Middle frontal gyrus (tissue), 1 donor: ENCODE measurements around the gene MAP3K9.

Experiments used
- DNase-seq: peaks from one replicate; pipeline ENCODE4 v3.0.0-alpha.2; 2015; ENCODE audit warnings: low spot score; ENCODE audit errors: extremely low spot score

Gene MAP3K9

GRCh38 chr14:70788898-70789297 lies 20.4 kb downstream of the MAP3K9 start:
- DNase-seq: no peak

- DNase-seq: no peak
Measured at GRCh38 chr14:70785556-70785955, 23.8 kb downstream of the MAP3K9 start.

GRCh38 chr14:70784886-70785285 lies 24.4 kb downstream of the MAP3K9 start:
- DNase-seq: no peak

DNA sequence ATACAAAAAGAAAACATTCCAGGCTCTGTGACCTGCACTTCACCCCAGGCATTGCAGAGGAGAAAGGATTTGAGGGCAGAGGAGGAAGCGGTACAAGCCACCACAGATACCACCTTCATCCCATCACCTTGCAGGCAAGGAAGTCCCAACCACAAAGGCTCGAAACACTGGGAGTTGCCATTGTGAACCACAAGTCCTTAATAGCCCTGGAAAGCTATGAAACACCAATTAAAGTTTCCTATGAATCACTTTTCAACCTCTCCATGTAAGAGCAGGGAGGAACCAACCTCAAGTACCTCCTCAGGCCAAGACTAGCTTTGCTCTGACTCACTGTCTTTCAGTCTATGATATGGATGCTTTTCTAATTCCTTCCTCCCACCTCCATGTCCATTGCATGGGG lies 27.0 kb downstream of the MAP3K9 start:
- no peak for DNase-seq

- DNase-seq: peak; percentile 21
Measured at GRCh38 chr14:70780396-70781075, 28.8 kb downstream of the MAP3K9 start.

DNA sequence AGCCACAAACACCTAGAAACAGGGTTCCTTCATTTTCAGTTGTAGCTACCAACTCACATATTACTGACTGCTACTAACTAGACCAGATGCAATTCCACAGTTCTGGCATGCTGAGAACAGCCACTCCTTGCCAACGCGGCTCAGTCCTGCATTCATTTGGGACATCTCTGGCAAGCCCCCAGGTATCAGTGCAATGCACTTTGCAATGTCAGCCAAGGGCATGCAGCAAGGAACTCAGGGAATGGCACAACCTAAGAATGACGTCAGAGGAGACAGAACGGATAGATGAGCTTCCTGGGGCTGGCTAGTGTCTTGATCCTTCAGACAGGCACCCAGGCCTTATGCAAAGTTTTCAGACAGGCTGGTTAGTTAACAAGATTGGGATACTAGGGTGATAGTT lies 29.6 kb downstream of the MAP3K9 start:
- no peak for DNase-seq

DNA sequence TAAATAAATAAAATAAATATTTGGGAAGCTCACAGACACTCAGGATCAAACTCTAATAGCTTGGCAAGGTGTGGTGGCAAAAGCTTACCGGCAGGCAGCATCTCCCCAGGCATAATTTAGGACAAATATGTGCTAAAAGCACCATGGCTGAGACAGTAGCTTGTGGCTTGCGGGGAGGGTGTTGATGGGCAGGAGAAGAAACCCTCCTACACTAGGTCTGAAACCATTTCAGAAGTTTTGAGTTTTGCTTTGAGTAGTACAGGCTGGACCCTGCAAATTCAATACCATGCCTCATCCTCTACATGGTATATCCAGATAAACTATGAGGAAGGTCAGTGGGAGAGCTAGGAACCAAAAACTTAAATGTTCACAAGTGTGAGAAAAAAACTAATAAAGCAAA lies 33.1 kb downstream of the MAP3K9 start:
- no peak for DNase-seq

- no peak for DNase-seq
Measured at GRCh38 chr14:70773182-70773862, 36.0 kb downstream of the MAP3K9 start.

GRCh38 chr14:70771781-70772212 lies 37.5 kb downstream of the MAP3K9 start:
- no peak for DNase-seq

- DNase-seq: no peak
Measured at GRCh38 chr14:70770490-70770889, 38.8 kb downstream of the MAP3K9 start.

GRCh38 chr14:70759398-70759797 lies 49.9 kb downstream of the MAP3K9 start:
- DNase-seq: no peak

DNA sequence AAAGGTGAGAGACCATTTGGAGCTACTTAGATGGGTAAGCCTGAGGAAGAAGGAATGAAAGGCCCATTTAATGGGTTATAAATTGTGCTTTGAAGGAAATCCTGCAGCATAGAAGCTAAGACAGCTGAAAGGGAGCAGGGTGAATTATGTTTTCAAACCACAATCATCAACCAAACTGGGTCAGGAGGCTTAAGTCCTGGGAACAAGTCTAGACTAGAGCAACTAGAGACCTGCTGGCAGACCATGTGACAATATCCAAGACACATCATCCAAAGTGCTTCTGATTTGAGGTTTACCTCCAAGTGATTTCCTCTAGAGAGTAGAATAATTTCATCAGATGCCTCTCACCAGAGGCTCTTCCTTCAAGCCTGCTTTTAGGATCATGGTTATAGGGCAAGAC lies 53.7 kb downstream of the MAP3K9 start:
- no peak for DNase-seq

DNA sequence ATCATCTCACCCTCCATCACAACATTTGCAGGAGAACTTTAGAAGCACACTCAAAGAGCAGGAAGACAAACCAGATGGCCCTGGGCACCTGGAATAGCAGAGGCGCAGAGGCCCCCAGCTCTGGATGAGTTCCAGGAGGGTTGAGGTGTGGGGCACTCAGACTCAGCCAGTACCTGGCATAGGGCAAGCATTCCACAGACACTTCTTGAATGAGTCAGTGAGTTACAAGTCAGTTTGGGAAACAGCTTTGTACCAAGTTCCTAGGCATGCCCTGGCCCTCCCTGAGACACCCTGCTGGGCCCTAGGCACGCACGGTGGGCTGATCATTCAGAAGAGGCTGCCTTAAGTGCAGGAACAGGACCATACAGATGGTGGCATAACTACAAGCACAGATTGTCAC lies 54.3 kb downstream of the MAP3K9 start:
- no peak for DNase-seq

DNA sequence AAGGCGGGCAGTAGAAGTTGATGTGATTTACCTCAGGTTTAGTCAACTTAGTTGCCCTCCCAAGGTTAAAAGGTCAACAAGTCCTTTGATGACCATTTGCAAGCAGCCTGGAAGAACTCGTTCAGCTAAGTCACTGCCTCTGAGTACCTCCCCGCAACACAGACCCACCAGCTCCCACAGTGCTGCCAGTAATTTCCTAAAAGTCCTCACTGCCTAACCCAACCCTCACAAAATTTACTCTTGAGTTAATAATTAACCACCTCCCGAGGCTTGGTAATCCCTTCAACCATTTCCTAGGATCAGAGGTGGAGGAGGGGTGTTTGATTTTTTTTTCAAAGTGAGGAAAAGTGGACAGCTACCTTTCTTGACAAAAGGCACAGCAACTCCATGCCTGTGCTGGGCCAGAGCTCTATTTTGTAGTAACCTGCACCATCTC lies 55.8 kb downstream of the MAP3K9 start:
- no peak for DNase-seq

DNA sequence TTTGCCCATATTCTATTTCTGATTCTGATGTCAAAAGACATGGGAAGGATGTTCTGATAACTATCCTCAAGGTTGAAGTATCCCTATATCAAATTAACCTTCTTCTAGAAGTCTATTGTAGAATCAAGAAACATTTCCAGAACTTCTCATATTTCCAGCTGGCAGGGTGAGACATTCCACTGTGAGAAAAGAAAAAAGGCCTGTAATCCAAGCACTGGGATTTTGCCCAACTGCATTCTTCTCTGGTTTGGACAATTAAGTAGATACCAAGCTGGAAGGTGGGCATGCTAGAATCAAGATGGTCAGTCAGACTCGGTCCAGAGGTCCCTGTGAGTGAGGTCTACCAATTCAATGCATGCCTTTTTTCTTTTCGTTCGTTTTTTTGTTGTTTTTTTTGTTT lies 60.9 kb downstream of the MAP3K9 start:
- DNase-seq: no peak

DNA sequence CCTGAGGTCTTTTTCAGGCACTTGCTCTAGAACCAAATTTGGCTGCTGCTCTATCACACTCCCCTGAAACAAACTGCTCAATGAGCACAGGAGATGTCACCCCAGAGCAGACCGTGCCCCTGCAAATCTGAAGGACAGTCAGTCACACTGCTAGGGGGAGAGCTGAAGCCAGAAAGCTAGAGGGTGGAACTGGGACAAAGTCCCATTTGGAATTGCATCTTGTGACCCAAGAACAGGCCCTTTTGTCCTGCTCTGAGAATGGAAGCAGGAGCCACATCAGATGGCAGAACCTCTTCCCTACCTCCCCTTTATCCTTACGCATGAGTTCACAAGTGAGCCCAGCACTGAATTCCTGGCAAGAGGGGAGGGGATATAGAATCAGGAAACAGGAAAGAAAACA lies 64.7 kb downstream of the MAP3K9 start:
- no peak for DNase-seq

DNA sequence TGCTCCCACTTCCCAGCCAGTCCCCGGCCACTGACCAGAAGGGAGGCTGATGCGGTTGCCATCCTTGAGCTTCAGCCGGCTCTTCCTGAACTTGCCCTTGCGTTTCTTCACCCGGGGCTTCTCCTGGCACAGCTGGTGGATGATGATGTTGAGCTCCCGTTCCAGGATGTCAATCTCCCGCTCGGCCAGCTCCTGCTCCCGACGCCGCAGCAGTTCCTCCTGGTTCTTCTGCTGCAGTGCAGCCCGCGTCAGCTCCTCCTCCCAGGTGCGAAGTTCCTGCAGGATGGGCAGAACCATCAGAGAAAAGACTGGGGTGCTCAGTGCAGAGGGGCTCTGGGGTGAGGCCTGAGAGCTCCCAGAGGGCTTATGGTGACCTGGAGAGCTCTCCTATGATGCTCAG lies 67.0 kb downstream of the MAP3K9 start:
- no peak for DNase-seq

DNA sequence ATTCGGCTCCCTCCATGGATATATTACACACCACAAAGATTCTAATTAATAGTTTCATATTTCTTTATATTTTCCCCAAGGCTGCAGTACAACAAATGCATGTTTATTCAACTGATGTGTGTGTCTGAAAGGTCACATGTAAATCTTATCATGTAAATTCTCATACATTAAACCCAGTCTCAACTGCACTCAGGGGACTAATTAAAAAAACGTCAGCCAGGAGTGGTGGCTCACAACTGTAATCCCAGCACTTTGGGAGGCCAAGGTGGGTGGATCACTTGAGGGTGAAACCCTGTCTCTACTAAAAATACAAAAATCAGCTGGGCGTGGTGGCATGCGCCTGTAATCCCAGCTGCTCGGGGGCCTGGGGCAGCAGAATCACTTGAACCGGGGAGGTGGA lies 67.8 kb downstream of the MAP3K9 start:
- DNase-seq: no peak

GRCh38 chr14:70735043-70735442 lies 74.3 kb downstream of the MAP3K9 start:
- no peak for DNase-seq

DNA sequence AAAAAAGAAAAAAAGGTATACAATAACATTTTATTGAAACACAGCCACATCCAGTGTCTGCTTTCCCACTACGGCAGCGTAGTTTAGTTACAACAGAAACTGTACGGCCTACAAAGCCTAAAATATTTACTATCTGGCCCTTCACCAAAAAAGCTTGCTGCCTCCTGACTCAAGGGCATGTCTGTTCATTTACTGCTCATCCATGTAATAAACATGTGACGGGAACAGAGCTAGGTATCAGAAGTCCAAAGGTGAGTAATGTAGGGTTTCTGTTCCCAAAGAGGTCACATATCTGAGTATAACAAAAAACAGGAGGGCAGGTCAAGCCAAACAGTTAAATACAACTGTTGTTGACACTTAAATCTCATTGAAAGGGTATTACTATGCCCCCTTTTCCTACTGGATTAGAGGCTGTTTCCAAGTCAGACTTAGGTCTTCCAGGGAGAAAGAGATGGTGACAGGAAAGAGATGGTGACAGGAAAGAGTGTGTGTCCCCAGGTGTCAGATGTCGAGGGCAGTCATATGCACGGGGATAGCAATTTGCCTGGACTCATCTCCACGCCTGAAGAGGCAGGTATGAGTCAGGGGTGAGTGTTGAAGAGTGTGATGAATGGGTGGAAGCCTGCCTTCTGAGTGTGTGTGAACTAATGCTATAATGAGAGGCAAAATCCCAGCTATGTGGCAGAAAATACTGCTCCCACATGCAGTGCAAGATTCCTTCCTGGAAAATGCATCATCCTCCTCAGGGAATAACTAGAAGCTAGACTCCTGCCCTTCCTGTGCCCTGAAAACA lies 77.7 kb downstream of the MAP3K9 start:
- DNase-seq: no peak

DNA sequence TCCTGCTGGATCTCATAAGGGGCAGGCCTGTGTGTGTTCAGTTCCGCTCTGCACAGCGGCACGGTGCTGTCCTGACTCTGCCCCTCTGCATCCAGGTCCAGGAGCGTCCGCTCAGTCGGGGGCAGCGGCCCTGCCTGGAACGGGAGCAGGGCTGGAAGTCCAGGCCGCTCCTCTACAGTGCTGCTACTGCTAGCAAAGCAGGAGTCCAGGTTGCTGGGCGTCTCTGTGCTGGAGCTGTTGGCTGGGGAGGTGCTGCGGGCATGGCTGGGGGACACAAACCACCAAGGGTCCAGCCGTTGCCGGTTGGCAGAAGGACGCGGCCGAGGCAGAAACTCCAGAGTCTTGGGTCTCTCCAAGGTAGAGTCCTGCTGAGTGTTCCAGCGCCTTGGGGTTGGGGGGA lies 78.9 kb downstream of the MAP3K9 start:
- DNase-seq: no peak

DNA sequence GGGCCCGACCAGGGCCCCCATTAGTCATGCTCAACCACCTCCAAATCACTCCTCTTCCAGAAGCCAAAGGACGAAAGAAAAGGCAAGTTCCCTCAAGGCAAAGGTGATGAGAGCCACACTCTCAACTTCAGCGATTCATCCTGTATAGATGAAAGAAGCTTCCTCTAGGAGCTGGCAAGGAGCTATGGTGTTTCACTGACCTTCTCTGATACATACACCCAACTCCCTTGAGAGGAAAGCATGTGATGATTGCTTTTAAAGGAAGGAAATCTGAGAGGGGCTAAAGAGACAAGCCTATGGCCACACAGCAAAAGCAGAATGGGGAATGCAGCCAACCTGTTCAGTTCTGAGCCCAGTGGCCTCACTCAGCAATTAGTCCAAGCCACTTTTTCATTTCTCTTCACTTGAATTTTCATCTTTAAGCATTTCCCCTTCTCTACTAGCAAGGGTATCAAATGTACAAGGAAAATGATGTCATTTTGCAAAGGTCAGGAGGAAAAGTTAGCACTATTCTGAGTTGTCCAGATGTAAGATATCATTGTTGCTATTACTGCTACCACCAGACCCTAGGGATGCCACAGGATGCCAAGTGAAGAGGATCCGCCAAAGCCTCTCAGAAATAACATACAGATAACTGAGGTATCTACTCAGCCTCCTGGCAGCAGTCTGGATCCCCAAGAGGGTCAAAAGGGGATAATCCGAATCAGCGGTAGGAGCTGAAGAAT lies 82.5 kb downstream of the MAP3K9 start:
- no peak for DNase-seq
